ENCODE data around the gene FBP1.

Gene FBP1

GRCh38 chr9:94664801-94665200 is 25.5 kb upstream of the FBP1 start:
- H3K27me3 ChIP-seq (replicated peaks) = no peaks in the 10 kb centered on the region
- TF ChIP-seq CTCF (IDR thresholded peaks at IDR 0.05; ENCODE audit: low read depth, low read length, missing control alignments) = no peak
- no peak overlapping the region for H3K27ac ChIP-seq
- H3K4me3 ChIP-seq (ENCODE audit: low read depth, low read length) = no peak overlapping the region
- in situ Hi-C loops (cut with HindIII; ENCODE audit: low pct_ligation_motif_present, low sequenced_read_pairs) = no loop called here
- no peaks in the 10 kb centered on the region for H3K36me3 ChIP-seq (replicated peaks)
- no peak for DNase-seq

DNA sequence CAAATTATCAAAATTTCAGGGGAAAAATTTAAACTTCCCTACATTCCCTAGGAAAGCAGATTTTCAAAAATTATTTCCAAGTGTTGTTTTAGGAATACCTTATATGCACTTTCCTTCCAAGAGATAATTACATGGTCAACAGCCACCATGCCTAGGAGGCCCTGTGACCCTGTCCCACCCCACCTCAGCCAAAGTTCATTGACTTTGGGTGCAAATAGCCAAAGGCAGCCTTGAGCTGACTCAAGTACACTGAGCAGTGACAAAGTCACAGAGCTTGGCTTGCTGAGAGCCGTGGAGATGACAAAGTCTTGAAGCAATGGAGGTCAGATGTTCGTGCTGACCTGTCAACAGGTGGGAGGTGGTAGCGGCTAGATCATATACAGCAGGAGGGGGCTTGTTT is 24.3 kb upstream of the FBP1 start:
- Histone ChIP-seq H3K36me3 (replicated peaks) (no peaks in the 10 kb centered on the region), H3K27ac (no peak overlapping the region), H3K4me3 (ENCODE audit: low read depth, low read length) (no peak overlapping the region), H3K27me3 (replicated peaks) (no peaks in the 10 kb centered on the region)
- no peak for DNase-seq
- no peak for TF ChIP-seq CTCF (IDR thresholded peaks at IDR 0.05; ENCODE audit: low read depth, low read length, missing control alignments)
- in situ Hi-C loops (cut with HindIII; ENCODE audit: low pct_ligation_motif_present, low sequenced_read_pairs) = no loop called here

DNA sequence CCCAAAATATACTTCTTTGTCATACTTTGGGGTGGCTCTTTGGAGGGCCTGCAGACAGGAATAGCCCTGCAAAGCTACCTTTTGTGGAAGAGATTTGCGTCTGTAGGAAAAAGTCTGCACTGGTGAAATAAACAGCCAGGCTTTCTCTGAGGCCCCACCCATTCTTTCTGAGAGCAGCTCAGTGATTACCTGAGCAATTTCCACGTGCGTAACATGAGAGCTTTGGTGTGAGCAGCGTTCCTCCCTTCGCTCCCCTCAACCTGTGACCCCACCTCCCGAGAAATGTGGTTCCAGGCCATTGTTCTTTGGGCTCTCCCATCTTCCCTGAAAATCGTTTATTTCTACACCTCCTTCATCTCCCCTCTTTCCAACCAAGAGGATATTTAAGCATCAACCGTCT is 23.8 kb upstream of the FBP1 start:
- TF ChIP-seq CTCF (IDR thresholded peaks at IDR 0.05; ENCODE audit: low read depth, low read length, missing control alignments) = no peak
- in situ Hi-C loops (cut with HindIII; ENCODE audit: low pct_ligation_motif_present, low sequenced_read_pairs) = no loop called here
- Histone ChIP-seq H3K4me3 (ENCODE audit: low read depth, low read length) (no peak overlapping the region), H3K27ac (no peak overlapping the region), H3K36me3 (replicated peaks) (no peaks in the 10 kb centered on the region), H3K27me3 (replicated peaks) (no peaks in the 10 kb centered on the region)
- DNase-seq = no peak

GRCh38 chr9:94657021-94657725 is 17.9 kb upstream of the FBP1 start:
- no peak for TF ChIP-seq CTCF (IDR thresholded peaks at IDR 0.05; ENCODE audit: low read depth, low read length, missing control alignments)
- H3K27ac ChIP-seq = no peak overlapping the region
- DNase-seq = no peak
- no peaks in the 10 kb centered on the region for H3K27me3 ChIP-seq (replicated peaks)
- no peaks in the 10 kb centered on the region for H3K36me3 ChIP-seq (replicated peaks)
- in situ Hi-C loops (cut with HindIII; ENCODE audit: low pct_ligation_motif_present, low sequenced_read_pairs) = no loop called here
- no peak overlapping the region for H3K4me3 ChIP-seq (ENCODE audit: low read depth, low read length)

- Histone ChIP-seq H3K27ac (no peak overlapping the region), H3K27me3 (replicated peaks) (no peaks in the 10 kb centered on the region), H3K4me3 (ENCODE audit: low read depth, low read length) (no peak overlapping the region), H3K36me3 (replicated peaks) (no peaks in the 10 kb centered on the region)
- no peak for TF ChIP-seq CTCF (IDR thresholded peaks at IDR 0.05; ENCODE audit: low read depth, low read length, missing control alignments)
- DNase-seq = no peak
- in situ Hi-C loops (cut with HindIII; ENCODE audit: low pct_ligation_motif_present, low sequenced_read_pairs) = no loop called here
Measured at GRCh38 chr9:94656200-94656599, 16.9 kb upstream of the FBP1 start.

DNA sequence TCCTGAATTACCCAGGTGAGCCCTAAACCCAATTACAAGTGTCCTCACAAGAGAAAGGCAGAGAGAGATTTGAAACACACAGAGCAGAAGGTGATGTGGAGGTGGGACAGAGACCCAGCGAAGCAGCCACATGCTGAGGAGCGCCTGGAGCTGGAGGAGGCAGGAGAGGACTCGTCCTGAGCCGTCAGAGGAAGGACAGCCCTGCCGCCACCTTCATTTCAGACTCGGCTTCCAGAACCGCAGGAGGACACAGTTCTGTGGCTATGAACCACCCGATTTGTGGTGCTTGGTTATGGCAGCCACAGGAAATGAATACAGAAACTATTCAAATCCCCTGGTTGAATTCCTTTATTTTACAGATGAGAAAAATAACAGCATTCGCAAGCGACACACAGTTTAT is 16.4 kb upstream of the FBP1 start:
- no peaks in the 10 kb centered on the region for H3K36me3 ChIP-seq (replicated peaks)
- H3K27ac ChIP-seq = no peak overlapping the region
- no peaks in the 10 kb centered on the region for H3K27me3 ChIP-seq (replicated peaks)
- DNase-seq = no peak
- no peak for TF ChIP-seq CTCF (IDR thresholded peaks at IDR 0.05; ENCODE audit: low read depth, low read length, missing control alignments)
- in situ Hi-C loops (cut with HindIII; ENCODE audit: low pct_ligation_motif_present, low sequenced_read_pairs) = no loop called here
- H3K4me3 ChIP-seq (ENCODE audit: low read depth, low read length) = no peak overlapping the region

Measured in brain microvascular endothelial cell (primary cell).